GM18868 (cell line): ENCODE data around the gene ACTMAP.

Experiments used
- ATAC-seq: cut with Tn5 transposase; IDR thresholded peaks from one replicate; pipeline ENCODE4 v1.9.1; 2021; ENCODE audit warnings: mild to moderate bottlenecking, moderate library complexity; ENCODE audit not compliant: unreplicated experiment

The ACTMAP gene

GRCh38 chr19:40701758-40702157, 48.5 kb downstream of the ACTMAP start:
- no peak for ATAC-seq

- no peak for ATAC-seq
These were observed 50.2 kb downstream of the ACTMAP start for GRCh38 chr19:40700083-40700482.

GRCh38 chr19:40697007-40697406, 53.3 kb downstream of the ACTMAP start:
- ATAC-seq, result no peak

GRCh38 chr19:40695881-40696280, 54.4 kb downstream of the ACTMAP start:
- ATAC-seq, result no peak

GRCh38 chr19:40693896-40694295, 56.4 kb downstream of the ACTMAP start:
- no peak for ATAC-seq

- no peak for ATAC-seq
These were observed 57.0 kb downstream of the ACTMAP start for GRCh38 chr19:40693150-40693788.

GRCh38 chr19:40692212-40692551, 58.1 kb downstream of the ACTMAP start:
- no peak for ATAC-seq

GRCh38 chr19:40691421-40692211, 58.7 kb downstream of the ACTMAP start:
- no peak for ATAC-seq
